GM13977 (cell line): ENCODE measurements around the gene PRICKLE2.
A peak's percentile ranks its signal among the peaks of the same experiment; 100 is the strongest.

Experiments used
- DNase-seq: peaks from one replicate; pipeline ENCODE4 v3.0.0; 2012; ENCODE audit warnings: low spot score
- in situ Hi-C: fragments of 300-500 bp; cut with MboI; formaldehyde crosslinking; loops from one replicate; pipeline ENCODE4 v1.12.0; 2022; ENCODE audit warnings: low sequenced_read_pairs, low pct_unique_long_range_greater_than_20kb, mixed read lengths, inconsistent platforms; ENCODE audit not compliant: unreplicated experiment
- TF ChIP-seq, protein P1 (sequence below): IDR thresholded peaks from 2 replicates; pipeline ENCODE4 v1.5.1; 2012; ENCODE audit warnings: mild to moderate bottlenecking, control low read depth; ENCODE audit not compliant: insufficient read depth; ENCODE audit errors: extremely low read depth, missing control alignments

PRICKLE2 gene

DNA sequence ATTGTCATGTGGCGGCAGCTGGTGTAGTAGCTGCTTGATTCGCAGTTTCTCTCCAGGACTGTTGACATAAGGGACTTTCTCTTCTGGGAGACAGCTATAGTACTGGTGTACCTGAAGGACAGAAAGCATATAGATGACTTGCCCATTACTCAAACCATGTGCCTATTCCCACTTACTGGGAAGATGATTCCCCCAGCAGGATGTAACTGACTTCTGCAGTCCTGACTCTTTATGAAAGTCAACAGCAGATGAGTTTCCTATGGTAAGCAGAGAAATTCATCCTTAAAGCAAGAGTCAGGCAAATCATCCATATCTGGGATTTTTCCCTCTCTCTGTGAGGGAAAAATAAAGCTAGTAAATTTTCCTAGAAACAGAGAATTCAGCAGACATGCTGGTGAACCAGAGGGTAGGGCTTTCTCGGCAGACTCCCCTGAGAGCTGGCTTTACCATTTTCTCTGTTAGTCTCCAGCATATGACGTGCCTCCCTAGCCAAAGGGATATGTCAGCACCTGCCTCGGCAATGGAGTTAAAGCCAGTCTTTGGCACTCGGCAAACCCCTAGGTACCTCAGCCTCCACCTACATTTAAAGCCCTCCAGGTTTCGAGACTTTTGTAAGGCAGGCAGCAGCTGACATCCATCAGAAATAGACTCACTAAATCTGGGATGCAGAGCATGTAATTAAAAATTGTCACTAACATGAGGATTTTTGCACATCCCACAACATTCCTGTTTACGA is 62.1 kb downstream of the PRICKLE2 start:
- TF ChIP-seq, protein P1, sequence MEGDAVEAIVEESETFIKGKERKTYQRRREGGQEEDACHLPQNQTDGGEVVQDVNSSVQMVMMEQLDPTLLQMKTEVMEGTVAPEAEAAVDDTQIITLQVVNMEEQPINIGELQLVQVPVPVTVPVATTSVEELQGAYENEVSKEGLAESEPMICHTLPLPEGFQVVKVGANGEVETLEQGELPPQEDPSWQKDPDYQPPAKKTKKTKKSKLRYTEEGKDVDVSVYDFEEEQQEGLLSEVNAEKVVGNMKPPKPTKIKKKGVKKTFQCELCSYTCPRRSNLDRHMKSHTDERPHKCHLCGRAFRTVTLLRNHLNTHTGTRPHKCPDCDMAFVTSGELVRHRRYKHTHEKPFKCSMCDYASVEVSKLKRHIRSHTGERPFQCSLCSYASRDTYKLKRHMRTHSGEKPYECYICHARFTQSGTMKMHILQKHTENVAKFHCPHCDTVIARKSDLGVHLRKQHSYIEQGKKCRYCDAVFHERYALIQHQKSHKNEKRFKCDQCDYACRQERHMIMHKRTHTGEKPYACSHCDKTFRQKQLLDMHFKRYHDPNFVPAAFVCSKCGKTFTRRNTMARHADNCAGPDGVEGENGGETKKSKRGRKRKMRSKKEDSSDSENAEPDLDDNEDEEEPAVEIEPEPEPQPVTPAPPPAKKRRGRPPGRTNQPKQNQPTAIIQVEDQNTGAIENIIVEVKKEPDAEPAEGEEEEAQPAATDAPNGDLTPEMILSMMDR = no peak
- in situ Hi-C loops = no loop called here

DNA sequence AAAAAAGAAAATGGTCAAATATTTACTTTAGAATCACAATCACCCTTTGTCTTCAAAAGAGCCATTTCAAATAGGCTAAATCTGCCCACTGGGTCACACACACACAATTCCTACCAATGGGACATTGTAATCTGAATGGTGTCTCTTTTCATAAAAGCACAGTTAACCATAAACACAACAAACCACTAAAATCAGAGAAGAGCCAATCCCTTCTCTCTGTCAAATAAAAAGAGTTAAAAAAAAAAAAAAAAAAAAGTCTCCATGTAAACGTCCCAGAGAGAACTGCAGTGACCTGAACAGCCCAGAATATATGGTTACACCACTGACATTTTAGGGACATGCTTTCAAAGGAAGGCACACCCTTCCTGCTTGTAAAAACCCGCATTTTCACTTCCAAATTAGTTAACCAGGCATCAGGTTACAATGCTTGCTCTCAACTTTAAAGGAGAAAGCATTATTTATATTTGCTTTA is 63.7 kb downstream of the PRICKLE2 start:
- TF ChIP-seq, protein P1 = no peak
- peak; percentile 25 for DNase-seq
- in situ Hi-C loops = no loop called here

More for the DNA sequence above, 62.1 kb downstream of the PRICKLE2 start:
- DNase-seq = no peak

DNA sequence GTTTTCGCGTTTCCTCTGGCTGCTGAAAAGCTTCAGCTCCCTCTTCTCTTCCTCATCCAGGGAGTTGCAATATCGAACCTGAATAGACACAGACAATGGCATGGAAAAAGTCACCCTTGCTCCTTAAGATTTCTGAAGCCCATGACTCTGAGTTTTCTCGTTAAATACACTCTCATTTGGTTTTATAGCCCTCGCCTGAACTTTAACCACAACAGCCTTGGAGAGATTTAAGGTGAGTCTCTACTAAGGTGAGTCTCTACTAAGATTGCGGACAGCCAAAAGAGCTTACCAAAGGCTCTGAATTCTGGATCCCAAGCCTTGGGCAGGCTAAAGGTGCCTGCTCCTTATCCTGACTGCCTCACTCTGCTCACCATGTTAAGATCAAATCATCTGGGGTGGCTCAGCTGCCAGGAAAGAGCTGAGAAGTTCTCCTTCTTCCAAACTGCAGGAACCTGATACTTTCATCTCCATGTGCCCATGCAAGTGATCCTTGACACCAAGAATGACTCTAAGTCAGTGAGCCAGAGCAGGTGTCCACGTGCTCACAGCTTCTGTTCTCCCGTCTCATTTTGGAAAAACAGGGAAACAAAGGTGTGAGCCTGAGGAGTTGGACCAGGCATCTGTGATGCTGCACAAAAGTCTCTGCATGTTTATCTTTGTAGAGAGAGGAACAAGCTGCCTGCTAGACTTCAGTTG is 65.1 kb downstream of the PRICKLE2 start:
- TF ChIP-seq, protein P1 = no peak
- in situ Hi-C loops = no loop called here
- no peak for DNase-seq

DNA sequence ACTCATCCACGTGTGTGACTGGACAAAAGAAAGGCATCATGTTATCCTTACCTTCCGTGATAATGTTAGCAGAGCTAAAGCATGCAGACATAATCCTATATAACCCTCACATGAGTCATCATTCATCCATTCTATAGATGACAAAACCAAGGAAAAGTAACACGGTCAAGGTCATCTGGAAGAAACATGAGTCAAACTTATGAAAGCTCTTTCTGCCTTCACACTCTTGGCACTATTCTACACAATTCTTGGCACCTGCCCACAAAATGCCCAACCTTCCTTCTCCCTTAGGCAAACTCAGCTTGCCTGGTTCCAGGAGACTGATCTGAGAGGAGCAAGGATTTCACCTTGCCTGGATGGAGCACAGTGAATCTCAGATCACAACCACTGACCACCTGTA is 66.9 kb downstream of the PRICKLE2 start:
- TF ChIP-seq, protein P1 = no peak
- in situ Hi-C loops = no loop called here
- DNase-seq = no peak

DNA sequence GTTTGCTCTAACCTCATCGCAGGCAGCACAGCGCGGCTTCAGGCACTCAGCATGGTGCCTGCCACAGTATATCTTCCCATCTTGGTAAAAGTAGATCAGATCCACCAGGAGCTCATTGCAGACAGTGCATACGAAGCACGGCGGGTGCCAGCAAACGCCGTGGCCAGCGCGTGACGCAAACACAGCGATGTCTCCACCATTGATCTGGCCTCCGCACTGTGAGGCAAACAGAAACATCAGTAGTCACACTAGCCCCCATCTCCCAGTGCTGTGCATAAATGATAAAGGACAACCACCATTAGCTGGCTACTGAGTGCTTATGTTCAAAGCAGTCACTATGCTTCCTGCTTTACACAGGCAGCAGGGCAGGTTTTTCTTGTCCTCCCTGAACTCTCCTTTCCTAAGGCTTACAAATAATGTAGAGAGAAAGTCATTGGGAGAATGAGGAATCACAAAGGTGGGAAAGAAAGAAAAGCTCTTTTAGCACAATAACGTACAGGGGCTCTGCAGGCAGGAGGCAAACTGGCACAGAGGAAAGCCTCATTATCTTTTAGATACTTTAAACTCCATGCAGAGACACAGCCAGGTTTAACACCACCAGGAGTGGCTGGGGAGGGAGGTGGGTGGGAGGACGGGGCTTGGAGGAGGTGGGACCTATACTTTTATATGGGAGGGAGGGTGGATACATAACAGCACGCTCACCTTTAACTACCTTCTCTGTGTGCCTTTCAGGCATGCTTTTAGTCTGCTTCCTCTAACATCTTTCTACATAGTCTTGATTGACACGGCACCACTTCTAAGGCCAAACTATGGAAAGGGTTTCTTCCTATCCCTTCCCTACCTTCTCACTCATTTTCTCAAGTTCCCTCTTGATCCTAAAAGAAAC is 67.9 kb downstream of the PRICKLE2 start:
- TF ChIP-seq, protein P1 = no peak
- in situ Hi-C loops = no loop called here
- no peak for DNase-seq

DNA sequence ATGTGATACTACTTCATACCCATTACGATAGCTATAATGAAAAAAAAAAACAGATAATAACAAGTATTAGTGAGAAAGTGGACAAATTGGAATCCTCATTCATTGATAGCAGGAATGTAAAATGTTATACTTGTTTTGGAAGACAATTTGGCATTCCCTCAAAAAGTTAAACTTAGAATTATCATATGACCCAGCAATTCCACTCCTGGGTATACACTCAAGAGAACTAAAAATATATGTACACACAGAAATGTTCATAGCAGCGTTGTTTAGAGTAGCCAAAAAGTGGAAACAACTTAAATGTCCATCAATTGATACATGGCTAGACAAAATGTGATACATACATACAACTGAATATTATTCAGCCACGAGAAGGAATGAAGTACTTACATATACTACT is 69.9 kb downstream of the PRICKLE2 start:
- in situ Hi-C loops = no loop called here
- TF ChIP-seq, protein P1 = no peak
- DNase-seq = no peak
